ENCODE results near the gene OVCA2. TPM values are rescaled to one million over a fixed set of nuclear protein-coding genes. Genes with fewer than 3 reads are reported as not detected.

The OVCA2 gene
- total RNA-seq, 1 experiment from 2014 or later = 27.3 TPM

- Histone ChIP-seq H3K9me2 (ENCODE audit: insufficient read depth) (no peaks in the 10 kb centered on the region), H3K4me2 (ENCODE audit: low read length) (no peak overlapping the region), H3K27ac (ENCODE audit: low read depth, low read length) (no peak overlapping the region), H3K9ac (ENCODE audit: low read length) (no peak overlapping the region), H3K9me3 (ENCODE audit: control insufficient read depth in 1 of 2, insufficient read depth in 1 of 2, low read depth in 1 of 2, low read length in 2 of 2) (no peaks in the 10 kb centered on the region), H4K20me1 (ENCODE audit: insufficient read depth) (no peaks in the 10 kb centered on the region), H2AFZ (ENCODE audit: low read depth, low read length, poor library complexity, severe bottlenecking) (no peak overlapping the region), H3K4me3 (replicated peaks in 1 of 2; ENCODE audit: low read depth in 1 of 2, low read length in 2 of 2) (no peak overlapping the region), H3K79me2 (ENCODE audit: insufficient read depth, low read length) (peaks cover 9% of the 10 kb centered on the region; the same call in 1 of the 2 replicates), H3K27me3 (ENCODE audit: insufficient read depth, low read length) (no peaks in the 10 kb centered on the region), H3K36me3 (ENCODE audit: control insufficient read depth in 1 of 2, insufficient read depth in 2 of 2, low read length in 2 of 2) (no peaks in the 10 kb centered on the region), H3K4me1 (ENCODE audit: control insufficient read depth in 1 of 2, insufficient read depth in 2 of 2, low read length in 2 of 2) (peaks cover 18 to 37% of the 10 kb centered on the region in 2 experiments; a peak in 3 of 4 replicates)
- intact Hi-C loops (cut with micrococcal nuclease) = no loop called here
- RAD21 ChIA-PET (ENCODE audit: low non-redundant PET in 1 of 2, low total read pairs in 2 of 2, uncharacterized antibody in 2 of 2, unreplicated experiment in 2 of 2) = no interaction called here
- DNase-seq (ENCODE audit: low read depth, low spot score) (no peak), ATAC-seq (no peak)
- TF ChIP-seq RAD21 (IDR thresholded peaks at IDR 0.05; ENCODE audit: low read depth) (no peak), CBX3 (IDR thresholded peaks at IDR 0.05; ENCODE audit: low read depth) (no peak), ZNF274 (IDR thresholded peaks at IDR 0.05; ENCODE audit: low read depth, low read length) (no peak), CEBPB (IDR thresholded peaks at IDR 0.05; ENCODE audit: low read depth) (no peak), JUND (IDR thresholded peaks at IDR 0.05) (no peak), EGR1 (IDR thresholded peaks at IDR 0.05; ENCODE audit: low read depth) (no peak), POLR2A (IDR thresholded peaks at IDR 0.05; ENCODE audit: borderline replicate concordance, extremely low read depth, insufficient read depth, insufficient read length) (no peak), SRF (IDR thresholded peaks at IDR 0.05; ENCODE audit: low read depth) (no peak), POLR2AphosphoS5 (IDR thresholded peaks at IDR 0.05; ENCODE audit: low read depth, low read length) (no peak), EZH2phosphoT487 (IDR thresholded peaks at IDR 0.05; ENCODE audit: borderline replicate concordance) (no peak), MAX (IDR thresholded peaks at IDR 0.05) (no peak), ATF3 (IDR thresholded peaks at IDR 0.05) (no peak), ZFX (IDR thresholded peaks at IDR 0.05) (no peak)
- CTCF ChIA-PET = interaction anchor here (1.4 to 1.7 kb wide), 2 partner anchors 118 to 217 kb away, joined by 3 to 6 read pairs; no protein-coding TSS in a partner anchor
- no TSS peak for BruUV-seq (replicated peaks)
- POLR2A ChIA-PET = no interaction called here
These were observed 14.1 kb upstream of the OVCA2 start for GRCh38 chr17:2027528-2028233.

Data from HCT116 (cell line).